GM23248 (cell line): ENCODE measurements around the gene ARL14. TPM values are rescaled to one million over a fixed set of nuclear protein-coding genes. Genes with fewer than 3 reads are reported as not detected.
A peak's percentile ranks its signal among the peaks of the same experiment; 100 is the strongest.

Experiments used
- DNase-seq: peaks from one replicate; pipeline ENCODE4 v3.0.0-alpha.2; 2015
- H2AFZ ChIP-seq: fragments of 200-600 bp; sonication (generic); 2 replicates; pipeline ENCODE4 v1.6.1; 2016; ENCODE audit warnings: antibody characterized with exemption
- H3F3A ChIP-seq: fragments of 200-600 bp; sonication (generic); 2 replicates; pipeline ENCODE4 v1.6.1; 2016; ENCODE audit warnings: mild to moderate bottlenecking, antibody characterized with exemption, mixed run types; ENCODE audit not compliant: insufficient read depth
- H3K27ac ChIP-seq: fragments of 200-600 bp; sonication (generic); 2 replicates; pipeline ENCODE4 v1.5.1; 2016; ENCODE audit warnings: mild to moderate bottlenecking
- H3K27me3 ChIP-seq: fragments of 200-600 bp; sonication (generic); replicated peaks from 2 replicates; pipeline ENCODE4 v1.6.1; 2016; ENCODE audit warnings: mild to moderate bottlenecking; ENCODE audit not compliant: insufficient read depth
- H3K36me3 ChIP-seq: fragments of 200-600 bp; sonication (generic); 2 replicates; pipeline ENCODE4 v1.6.1; 2016; ENCODE audit warnings: low read depth, mild to moderate bottlenecking
- H3K4me1 ChIP-seq: fragments of 200-600 bp; sonication (generic); 2 replicates; pipeline ENCODE4 v1.6.1; 2016; ENCODE audit warnings: mild to moderate bottlenecking; ENCODE audit not compliant: insufficient read depth
- H3K4me2 ChIP-seq: fragments of 200-600 bp; sonication (generic); one replicate; pipeline ENCODE4 v1.6.1; 2016; ENCODE audit warnings: mild to moderate bottlenecking; ENCODE audit not compliant: unreplicated experiment
- H3K4me3 ChIP-seq: fragments of 200-600 bp; sonication (generic); 2 replicates; pipeline ENCODE4 v1.5.1; 2016; ENCODE audit warnings: mild to moderate bottlenecking
- H3K79me2 ChIP-seq: fragments of 200-600 bp; sonication (generic); 2 replicates; pipeline ENCODE4 v1.6.1; 2016; ENCODE audit warnings: mild to moderate bottlenecking; ENCODE audit not compliant: insufficient read depth
- H3K9ac ChIP-seq: fragments of 200-600 bp; sonication (generic); 2 replicates; pipeline ENCODE4 v1.6.1; 2016; ENCODE audit warnings: mild to moderate bottlenecking
- H3K9me2 ChIP-seq: fragments of 200-600 bp; sonication (generic); 2 replicates; pipeline ENCODE4 v1.6.1; 2016; ENCODE audit warnings: mixed run types, mild to moderate bottlenecking, moderate library complexity; ENCODE audit not compliant: insufficient read depth
- H3K9me3 ChIP-seq: fragments of 200-600 bp; sonication (generic); one replicate; pipeline ENCODE4 v1.6.1; 2017; ENCODE audit warnings: low read depth
- H4K20me1 ChIP-seq: fragments of 200-600 bp; sonication (generic); 2 replicates; pipeline ENCODE4 v1.6.0; 2016; ENCODE audit not compliant: insufficient read depth
- EZH2 ChIP-seq: fragments of 200-600 bp; sonication (generic); IDR thresholded peaks from 2 replicates; pipeline ENCODE4 v1.6.1; 2018; ENCODE audit warnings: antibody characterized with exemption, mild to moderate bottlenecking; ENCODE audit not compliant: insufficient read depth, poor library complexity, severe bottlenecking
- EZH2phosphoT487 ChIP-seq: fragments of 200-600 bp; sonication (generic); IDR thresholded peaks from 2 replicates; pipeline ENCODE4 v1.6.1; 2018; ENCODE audit warnings: antibody characterized with exemption, moderate library complexity, mild to moderate bottlenecking, low read depth; ENCODE audit not compliant: insufficient read depth
- WGBS, 2 experiments: methylation state at CpG; one replicate each; pipeline ENCODE4 v1.1.6; 2015 to 2017; ENCODE audit warnings: low lambda C conversion rate in 2 of 2, low coverage in 1 of 2; ENCODE audit errors: missing lambda C conversion rate in 2 of 2; 5-methylcytosine and 5-hydroxymethylcytosine counted together
- in situ Hi-C: fragments of 300-500 bp; cut with MboI; formaldehyde crosslinking; loops from 2 replicates; pipeline ENCODE4 v1.15.0; 2020
- polyA plus RNA-seq: library from polyadenylated mRNA; unstranded; fragments of >200 nt; fragmentation: Nextera tagmentation; extraction: Ambion mirVana; gene quantifications from 2 replicates; pipeline ENCODE4 v1.2.1, GENCODE V29; 2016
- total RNA-seq: library from RNA; depleted of rRNA; stranded (reverse); fragments of >200 nt; shearing (Covaris generic); gene quantifications from 2 replicates; pipeline ENCODE4 v1.2.3, GENCODE V29; 2014

The ARL14 gene
- total and polyA plus RNA-seq, 2 experiments from 2014 or later: not detected

DNA sequence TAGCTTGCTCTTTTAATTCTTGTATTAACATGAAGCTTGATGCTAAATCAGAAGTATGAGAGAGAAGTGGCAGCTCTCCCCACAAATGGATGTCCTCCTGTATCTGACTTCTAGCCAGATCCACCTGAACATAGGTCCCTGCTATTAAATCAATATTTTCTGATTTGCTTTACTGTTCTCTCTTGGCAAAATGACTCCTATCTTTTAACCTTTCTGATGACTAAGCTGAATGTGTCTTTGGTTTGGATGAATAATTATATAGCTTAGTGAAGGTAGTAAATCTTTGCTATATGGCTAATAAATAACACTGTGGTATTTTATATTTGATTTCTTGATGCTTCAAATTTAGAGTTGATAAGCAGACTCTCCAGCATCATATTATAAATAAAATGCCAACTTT is 28.3 kb upstream of the ARL14 start:
- Histone ChIP-seq H3K79me2 (no peaks in the 10 kb centered on the region), H3K4me2 (no peak overlapping the region), H3K4me3 (no peak overlapping the region), H3K9me3 (no peaks in the 10 kb centered on the region), H3F3A (no peaks in the 10 kb centered on the region), H3K9me2 (no peaks in the 10 kb centered on the region), H3K27ac (no peak overlapping the region), H3K36me3 (no peaks in the 10 kb centered on the region), H4K20me1 (no peaks in the 10 kb centered on the region), H2AFZ (no peak overlapping the region), H3K27me3 (no peaks in the 10 kb centered on the region), H3K4me1 (no peaks in the 10 kb centered on the region), H3K9ac (no peak overlapping the region)
- in situ Hi-C loops: no loop called here
- DNase-seq: no peak
- TF ChIP-seq EZH2phosphoT487 (no peak), EZH2 (no peak)

DNA sequence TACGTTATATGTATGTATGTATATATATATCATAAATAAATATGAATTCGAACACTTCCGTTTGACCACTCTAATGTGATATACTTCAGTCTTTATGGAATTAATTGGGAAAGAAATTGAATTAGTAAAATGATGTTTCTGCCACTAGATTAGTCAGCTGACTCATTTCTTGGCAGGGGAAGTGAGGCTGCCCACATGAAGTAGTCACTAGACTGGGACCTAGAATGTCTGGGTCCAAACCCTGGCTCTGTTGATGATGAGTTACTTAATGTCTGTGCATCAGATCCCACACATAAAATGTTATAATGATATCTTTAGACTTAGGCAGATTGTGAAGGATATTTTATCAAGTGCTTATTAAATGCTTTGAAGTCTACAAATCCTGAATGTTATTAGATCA is 27.4 kb upstream of the ARL14 start:
- H3K79me2 ChIP-seq: no peaks in the 10 kb centered on the region
- no peak overlapping the region for H3K4me3 ChIP-seq
- in situ Hi-C loops: no loop called here
- no peaks in the 10 kb centered on the region for H3K9me3 ChIP-seq
- no peak overlapping the region for H3K9ac ChIP-seq
- no peak overlapping the region for H3K27ac ChIP-seq
- no peaks in the 10 kb centered on the region for H3F3A ChIP-seq
- no peak overlapping the region for H3K4me2 ChIP-seq
- H4K20me1 ChIP-seq: no peaks in the 10 kb centered on the region
- H3K9me2 ChIP-seq: no peaks in the 10 kb centered on the region
- TF ChIP-seq EZH2phosphoT487: no peak
- no peak for TF ChIP-seq EZH2
- no peak overlapping the region for H2AFZ ChIP-seq
- peak; percentile 30 for DNase-seq
- no peaks in the 10 kb centered on the region for H3K27me3 ChIP-seq
- 92 to 95% methylated on average over 3 of the region's 3 CpGs for WGBS, 2 experiments
- H3K4me1 ChIP-seq: no peaks in the 10 kb centered on the region
- H3K36me3 ChIP-seq: no peaks in the 10 kb centered on the region

DNA sequence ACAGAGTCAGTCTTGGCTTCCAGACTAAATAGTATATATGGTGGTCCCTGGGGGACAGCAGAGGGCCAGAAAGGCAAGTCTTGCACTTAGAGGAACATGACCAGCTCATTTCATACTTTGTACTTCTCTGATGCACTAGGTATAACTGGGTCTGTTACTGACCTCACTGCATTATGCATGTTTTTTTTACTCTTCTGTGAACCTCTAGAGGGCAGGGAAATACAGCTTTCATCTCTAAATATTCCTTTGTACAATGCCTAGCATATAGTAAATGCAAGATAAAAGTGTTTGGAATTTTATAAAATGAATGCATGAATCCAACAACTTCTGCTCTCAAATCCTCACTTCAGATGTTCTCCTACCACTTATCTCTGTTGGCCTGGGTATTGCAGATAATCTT is 23.4 kb upstream of the ARL14 start:
- H3K27ac ChIP-seq: no peak overlapping the region
- no peaks in the 10 kb centered on the region for H3K9me2 ChIP-seq
- H3K4me1 ChIP-seq: no peaks in the 10 kb centered on the region
- no peaks in the 10 kb centered on the region for H3K9me3 ChIP-seq
- no peak overlapping the region for H3K9ac ChIP-seq
- TF ChIP-seq EZH2phosphoT487 (no peak), EZH2 (no peak)
- no peaks in the 10 kb centered on the region for H4K20me1 ChIP-seq
- no peak overlapping the region for H2AFZ ChIP-seq
- no peaks in the 10 kb centered on the region for H3K79me2 ChIP-seq
- H3K36me3 ChIP-seq: no peaks in the 10 kb centered on the region
- DNase-seq: no peak
- no peaks in the 10 kb centered on the region for H3F3A ChIP-seq
- no peak overlapping the region for H3K4me2 ChIP-seq
- H3K4me3 ChIP-seq: no peak overlapping the region
- in situ Hi-C loops: no loop called here
- H3K27me3 ChIP-seq: no peaks in the 10 kb centered on the region

DNA sequence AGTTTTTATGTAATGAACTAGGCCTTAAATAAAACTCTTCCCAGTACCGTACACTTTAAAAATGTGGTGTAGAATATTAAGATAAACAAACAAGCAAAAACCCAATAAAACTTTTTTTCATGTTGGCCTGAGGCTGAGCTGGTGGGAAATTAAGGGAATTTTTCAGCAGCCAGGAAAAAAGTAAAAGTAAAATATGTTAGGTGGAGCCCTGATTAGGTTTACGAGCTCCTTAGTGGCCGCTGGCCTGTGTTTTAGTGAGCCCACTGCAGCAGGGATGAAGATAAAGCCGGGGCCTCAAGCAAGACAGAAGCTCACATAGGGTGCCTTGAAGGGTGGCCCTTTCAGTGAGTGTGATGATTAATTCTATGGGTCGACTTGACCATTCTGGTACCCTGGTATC is 16.1 kb upstream of the ARL14 start:
- no peaks in the 10 kb centered on the region for H3K9me3 ChIP-seq
- H3K4me1 ChIP-seq: peaks cover 4% of the 10 kb centered on the region
- H3K27ac ChIP-seq: no peak overlapping the region
- TF ChIP-seq EZH2phosphoT487: no peak
- TF ChIP-seq EZH2: no peak
- no peak overlapping the region for H3K4me2 ChIP-seq
- H3K36me3 ChIP-seq: no peaks in the 10 kb centered on the region
- no peak overlapping the region for H2AFZ ChIP-seq
- in situ Hi-C loops: no loop called here
- no peaks in the 10 kb centered on the region for H3K9me2 ChIP-seq
- H3F3A ChIP-seq: peaks cover 7% of the 10 kb centered on the region; the same call in 1 of the 2 replicates
- no peak for DNase-seq
- WGBS, 2 experiments: 54 to 60% methylated on average over 5 of the region's 5 CpGs
- no peak overlapping the region for H3K4me3 ChIP-seq
- H3K9ac ChIP-seq: no peak overlapping the region
- H3K79me2 ChIP-seq: no peaks in the 10 kb centered on the region
- no peaks in the 10 kb centered on the region for H3K27me3 ChIP-seq
- H4K20me1 ChIP-seq: no peaks in the 10 kb centered on the region

DNA sequence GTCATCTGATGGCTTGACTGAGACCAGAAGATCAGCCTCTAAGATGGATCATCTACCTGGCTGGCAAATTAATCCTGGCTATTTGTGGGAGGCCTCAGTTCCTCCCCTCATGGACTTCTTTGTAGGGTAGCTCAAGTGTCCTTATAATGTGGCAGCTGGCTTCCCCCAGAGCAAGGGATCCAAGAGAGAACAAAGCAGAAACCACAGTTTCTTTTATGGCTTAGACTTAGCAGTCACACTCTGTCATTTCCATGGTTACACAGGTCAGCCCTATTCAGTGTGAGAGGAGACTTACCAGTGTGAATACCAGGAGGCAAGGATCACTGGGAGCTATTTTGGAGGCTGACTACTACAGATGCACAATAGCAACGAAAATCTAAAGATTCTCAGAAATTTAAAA is 15.3 kb upstream of the ARL14 start:
- Histone ChIP-seq H3K4me2 (no peak overlapping the region), H2AFZ (no peak overlapping the region), H4K20me1 (no peaks in the 10 kb centered on the region), H3K9me2 (no peaks in the 10 kb centered on the region), H3K27ac (no peak overlapping the region), H3K79me2 (no peaks in the 10 kb centered on the region), H3K36me3 (no peaks in the 10 kb centered on the region), H3K9me3 (no peaks in the 10 kb centered on the region), H3K9ac (no peak overlapping the region), H3K27me3 (no peaks in the 10 kb centered on the region), H3K4me1 (peaks cover 12% of the 10 kb centered on the region), H3K4me3 (no peak overlapping the region), H3F3A (peaks cover 13% of the 10 kb centered on the region; the same call in 1 of the 2 replicates)
- TF ChIP-seq EZH2phosphoT487 (no peak), EZH2 (no peak)
- in situ Hi-C loops: no loop called here
- 53 to 58% methylated on average over 1 of the region's 1 CpG for whole genome bisulfite sequencing, 2 experiments
- DNase-seq: no peak
